Natural killer cell (primary cell): ENCODE measurements around the gene CDC42BPA. TPM values are rescaled to one million over a fixed set of nuclear protein-coding genes. Genes with fewer than 3 reads are reported as not detected.
A peak's percentile ranks its signal among the peaks of the same experiment; 100 is the strongest.

Experiments
- ATAC-seq, 3 donors: fragments of 150-1000 bp in 2 of 3; fragments of 200-7000 bp in 1 of 3; cut with Tn5 transposase; 1 replicate in 1 of 3; 2 replicates in 2 of 3; pipeline ENCODE4 v1.10.0; 2021; ENCODE audit warnings: mild to moderate bottlenecking in 2 of 3, moderate library complexity in 2 of 3
- DNase-seq, 2 donors: peaks; one replicate each; pipeline versions ENCODE4 v3.0.0 to v3.0.0-alpha.2; 2013 to 2021; ENCODE audit warnings: mixed read lengths in 1 of 2
- H3K27ac ChIP-seq: one replicate; pipeline ENCODE4 v1.5.1; 2013; ENCODE audit warnings: mild to moderate bottlenecking, low read length
- H3K27me3 ChIP-seq: one replicate; pipeline ENCODE4 v1.6.1; 2013; ENCODE audit warnings: low read length; ENCODE audit not compliant: control insufficient read depth, insufficient read depth
- H3K36me3 ChIP-seq: one replicate; pipeline ENCODE4 v1.6.1; 2013; ENCODE audit warnings: low read length; ENCODE audit not compliant: control insufficient read depth, insufficient read depth
- H3K4me1 ChIP-seq: one replicate; pipeline ENCODE4 v1.6.1; 2013; ENCODE audit warnings: low read length; ENCODE audit not compliant: control insufficient read depth, insufficient read depth
- H3K4me3 ChIP-seq: one replicate; pipeline ENCODE4 v1.5.1; 2013; ENCODE audit warnings: low read length
- H3K9me3 ChIP-seq: one replicate; pipeline ENCODE4 v1.6.1; 2013; ENCODE audit warnings: low read length; ENCODE audit not compliant: control insufficient read depth, insufficient read depth
- H3K27ac Mint-ChIP-seq, 2 donors: one replicate each; pipeline ENCODE4 v1.8.0; 2022; ENCODE audit warnings: mild to moderate bottlenecking in 2 of 2, mixed read lengths in 2 of 2, moderate library complexity in 1 of 2
- H3K27me3 Mint-ChIP-seq, 2 donors: one replicate each; pipeline ENCODE4 v1.8.0; 2022; ENCODE audit warnings: low read depth in 2 of 2, mixed read lengths in 2 of 2
- H3K36me3 Mint-ChIP-seq: one replicate; pipeline ENCODE4 v1.8.0; 2022; ENCODE audit warnings: mixed read lengths
- H3K4me1 Mint-ChIP-seq, 2 donors: one replicate each; pipeline ENCODE4 v1.8.0; 2022; ENCODE audit warnings: mixed read lengths in 2 of 2
- H3K4me3 Mint-ChIP-seq: one replicate; pipeline ENCODE4 v1.8.0; 2022; ENCODE audit warnings: mild to moderate bottlenecking, moderate library complexity, mixed read lengths
- H3K9me3 Mint-ChIP-seq, 2 donors: one replicate each; pipeline ENCODE4 v1.8.0; 2022; ENCODE audit warnings: mixed read lengths in 2 of 2
- CTCF ChIP-seq: fragments of 200-600 bp; IDR thresholded peaks from one replicate; pipeline ENCODE4 v1.8.0; 2022; ENCODE audit warnings: antibody characterized with exemption
- WGBS: methylation state at CpG from one replicate; pipeline ENCODE4 v1.1.7; 2013; ENCODE audit warnings: missing lambda C conversion rate; ENCODE audit not compliant: insufficient coverage; 5-methylcytosine and 5-hydroxymethylcytosine counted together
- intact Hi-C: fragments of 100-400 bp; cut with micrococcal nuclease; formaldehyde crosslinking; loops from one replicate; pipeline ENCODE4 v1.14.2; 2022
- total RNA-seq, 4 donors: library from RNA; stranded (reverse); fragments of 120-200 nt in 1 of 4; gene quantifications; one replicate each; pipeline versions ENCODE4 v1.2.3 to v1.2.4, GENCODE V29; 2013 to 2022

CDC42BPA gene
- total RNA-seq, 3 donors from 2014 or later (not counting 1 experiment from before 2014, with no cell fraction given) = 0.14 to 2.4 (median 0.77) TPM

GRCh38 chr1:226989085-226989920 is 329.0 kb downstream of the CDC42BPA start:
- Mint-ChIP-seq H3K4me1 (peaks cover 14 to 16% of the 10 kb centered on the region in 2 donors), H3K36me3 (no peaks in the 10 kb centered on the region), H3K27ac (peak overlapping the region; percentile 72 to 81), H3K9me3 (no peaks in the 10 kb centered on the region), H3K4me3 (peak overlapping the region; percentile 78), H3K27me3 (peaks cover 0 to 3% of the 10 kb centered on the region in 2 donors)
- no peak for DNase-seq
- intact Hi-C loops = no loop called here
- H3K4me3 ChIP-seq = no peak overlapping the region
- peaks cover 15% of the 10 kb centered on the region for H3K4me1 ChIP-seq
- H3K27me3 ChIP-seq = no peaks in the 10 kb centered on the region
- H3K27ac ChIP-seq = no peak overlapping the region
- H3K9me3 ChIP-seq = no peaks in the 10 kb centered on the region
- peaks cover 17% of the 10 kb centered on the region for H3K36me3 ChIP-seq
- peak in 2 of 3 donors; percentile 30 to 38 for ATAC-seq
- 58% methylated on average over 12 of the region's 12 CpGs for WGBS
- TF ChIP-seq CTCF = no peak

GRCh38 chr1:226988334-226988666 is 330.0 kb downstream of the CDC42BPA start:
- no peak for DNase-seq
- no peaks in the 10 kb centered on the region for H3K36me3 Mint-ChIP-seq
- H3K9me3 ChIP-seq = no peaks in the 10 kb centered on the region
- intact Hi-C loops = no loop called here
- ATAC-seq = no peak
- no peaks in the 10 kb centered on the region for H3K27me3 Mint-ChIP-seq
- no peak overlapping the region for H3K27ac Mint-ChIP-seq
- H3K36me3 ChIP-seq = peaks cover 23% of the 10 kb centered on the region
- no peaks in the 10 kb centered on the region for H3K9me3 Mint-ChIP-seq
- no peak overlapping the region for H3K27ac ChIP-seq
- TF ChIP-seq CTCF = no peak
- peaks cover 15% of the 10 kb centered on the region for H3K4me1 ChIP-seq
- H3K4me3 ChIP-seq = no peak overlapping the region
- H3K4me3 Mint-ChIP-seq = no peak overlapping the region
- H3K27me3 ChIP-seq = no peaks in the 10 kb centered on the region
- peaks cover 14 to 16% of the 10 kb centered on the region in 2 donors for H3K4me1 Mint-ChIP-seq
- 94% methylated on average over 3 of the region's 3 CpGs for WGBS

- 94% methylated on average over 16 of the region's 16 CpGs for WGBS
- Mint-ChIP-seq H3K27me3 (no peaks in the 10 kb centered on the region), H3K4me3 (no peak overlapping the region), H3K9me3 (no peaks in the 10 kb centered on the region), H3K27ac (peak overlapping the region in 1 of 2 donors; percentile 27), H3K4me1 (peaks cover 14 to 16% of the 10 kb centered on the region in 2 donors), H3K36me3 (no peaks in the 10 kb centered on the region)
- DNase-seq (no peak), ATAC-seq (no peak)
- Histone ChIP-seq H3K9me3 (no peaks in the 10 kb centered on the region), H3K36me3 (peaks cover 28% of the 10 kb centered on the region), H3K4me1 (peaks cover 15% of the 10 kb centered on the region), H3K4me3 (no peak overlapping the region), H3K27ac (no peak overlapping the region), H3K27me3 (no peaks in the 10 kb centered on the region)
- intact Hi-C loops = no loop called here
- no peak for TF ChIP-seq CTCF
Observed at GRCh38 chr1:226987623-226988333, 330.5 kb downstream of the CDC42BPA start.
